ENCODE data around the gene ERP27.

Gene ERP27

GRCh38 chr12:14871886-14872285, 66.5 kb downstream of the ERP27 start:
- no peak for DNase-seq (ENCODE audit: low read depth in 2 of 3, low spot score in 1 of 3)

DNA sequence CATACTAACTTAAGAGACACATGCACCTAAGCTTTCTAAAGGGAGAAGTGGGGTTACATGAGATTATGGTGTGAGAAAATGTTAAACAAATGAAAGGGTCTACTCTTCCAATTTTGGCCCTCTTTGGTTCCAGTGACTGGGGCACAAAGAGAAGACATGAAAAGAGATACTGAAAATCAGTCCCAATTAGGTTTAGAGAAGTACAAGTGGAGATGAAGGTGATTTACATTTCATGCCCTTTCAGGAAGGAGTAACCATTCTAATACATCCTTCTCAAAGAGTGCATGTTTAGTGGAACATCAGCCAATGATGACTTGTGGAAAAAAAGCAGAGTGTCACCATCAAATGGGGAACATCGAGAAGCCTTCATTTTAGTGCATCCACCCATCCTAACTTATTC, 67.1 kb downstream of the ERP27 start:
- no peak for DNase-seq (ENCODE audit: low read depth in 2 of 3, low spot score in 1 of 3)

DNA sequence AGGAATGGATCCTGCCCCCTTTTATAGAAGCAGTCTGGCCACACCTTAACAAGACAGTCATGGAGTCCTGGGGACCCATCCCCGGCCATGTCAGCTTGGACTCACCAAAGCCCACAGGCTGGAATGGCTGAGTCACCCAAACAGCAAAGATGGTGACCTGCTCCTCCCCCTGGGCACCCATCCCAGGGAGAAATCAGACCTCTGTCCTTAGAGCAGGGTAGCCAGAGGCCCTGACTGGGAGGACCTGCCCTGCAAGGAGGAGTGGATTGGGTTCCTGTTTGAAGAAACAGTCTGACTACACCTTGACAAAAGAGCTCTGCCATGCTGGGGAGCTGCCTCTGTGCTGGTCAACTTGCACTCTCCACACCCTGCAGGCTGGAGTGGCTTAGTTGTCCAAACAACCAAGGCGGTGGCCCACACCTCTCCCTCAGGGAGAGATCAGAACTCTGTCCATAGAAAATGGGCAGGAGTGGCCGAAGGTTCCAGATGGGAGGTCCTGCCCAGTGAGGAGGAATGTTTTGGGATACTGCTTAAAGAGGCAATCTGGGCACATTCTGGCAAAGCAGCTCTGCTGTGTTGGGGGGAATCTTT, 69.3 kb downstream of the ERP27 start:
- no peak for DNase-seq (ENCODE audit: low read depth in 2 of 3, low spot score in 1 of 3)
